SK-N-SH (cell line): ENCODE measurements around the gene TCEAL4. TPM values are rescaled to one million over a fixed set of nuclear protein-coding genes. Genes with fewer than 3 reads are reported as not detected.
"Not testable (repeated sequence)": the region's sequence is repeated elsewhere in the genome, so short reads cannot be mapped to it uniquely, and the experiment has no call there.

Source experiments
- CTCF ChIA-PET: fragments of 300-600, 350-600 bp; formaldehyde crosslinking; extraction: SDS; loops from one replicate; lab custom pipeline; 2021; lab: Yijun Ruan, JAX
- POLR2A ChIA-PET: fragments of 350-600 bp; sonication (Branson Sonifier 250); formaldehyde crosslinking; extraction: SDS; loops from one replicate; lab custom pipeline; 2020; ENCODE audit warnings: antibody characterized with exemption, inconsistent platforms; lab: Yijun Ruan, JAX
- DNase-seq: peaks from one replicate; pipeline ENCODE4 v3.0.0; 2012
- H2AFZ ChIP-seq: fragments of 200-600 bp; sonication (generic); 2 replicates; pipeline ENCODE4 v1.8.1; 2016; ENCODE audit warnings: antibody characterized with exemption, mild to moderate bottlenecking, low read depth
- H3F3A ChIP-seq: fragments of 200-600 bp; sonication (generic); replicated peaks from 2 replicates; pipeline ENCODE3; 2016; ENCODE audit warnings: antibody characterized with exemption, mild to moderate bottlenecking; ENCODE audit not compliant: insufficient read depth
- H3K27ac ChIP-seq, 2 experiments: fragments of 200-500 bp in 1 of 2; fragments of 200-600 bp in 1 of 2; sonication (Bioruptor generic) in 1 of 2; sonication (generic), shearing (Covaris generic) in 1 of 2; 2 replicates each; pipeline versions ENCODE4 v1.5.1 to v1.6.1; 2014 to 2016; ENCODE audit warnings: low read depth in 2 of 2, inconsistent platforms in 1 of 2, low read length in 1 of 2, mild to moderate bottlenecking in 1 of 2, mixed read lengths in 1 of 2
- H3K27me3 ChIP-seq: fragments of 200-600 bp; sonication (generic), shearing (Covaris generic); 2 replicates; pipeline ENCODE4 v1.6.1; 2016; ENCODE audit warnings: mixed run types; ENCODE audit not compliant: insufficient read depth
- H3K36me3 ChIP-seq, 2 experiments: fragments of 200-500 bp in 1 of 2; fragments of 200-600 bp in 1 of 2; sonication (Bioruptor generic) in 1 of 2; sonication (generic) in 1 of 2; replicated peaks in 1 of 2; 2 replicates each; pipeline versions ENCODE3 to v1.5.1; 2014 to 2016; ENCODE audit warnings: low read length in 1 of 2, mild to moderate bottlenecking in 1 of 2; ENCODE audit not compliant: insufficient read depth in 2 of 2, control insufficient read depth in 1 of 2
- H3K4me1 ChIP-seq, 2 experiments: fragments of 200-500 bp in 1 of 2; fragments of 200-600 bp in 1 of 2; sonication (Bioruptor generic) in 1 of 2; sonication (generic), shearing (Covaris generic) in 1 of 2; 2 replicates each; pipeline versions ENCODE4 v1.5.1 to v1.6.1; 2014 to 2016; ENCODE audit warnings: low read depth in 1 of 2, low read length in 1 of 2, mixed run types in 1 of 2; ENCODE audit not compliant: insufficient read depth in 2 of 2, control insufficient read depth in 1 of 2
- H3K4me2 ChIP-seq: fragments of 200-600 bp; sonication (generic), shearing (Covaris generic); 2 replicates; pipeline ENCODE4 v1.6.1; 2017; ENCODE audit warnings: mixed run types
- H3K4me3 ChIP-seq, 2 experiments: fragments of 200-500 bp in 1 of 2; fragments of 200-600 bp in 1 of 2; sonication (Bioruptor generic) in 1 of 2; sonication (generic), shearing (Covaris generic) in 1 of 2; 2 replicates each; pipeline versions ENCODE4 v1.5.1 to v1.8.1; 2014 to 2016; ENCODE audit warnings: low read depth in 2 of 2, inconsistent platforms in 1 of 2, low read length in 1 of 2, mild to moderate bottlenecking in 1 of 2, mixed read lengths in 1 of 2, moderate library complexity in 1 of 2
- H3K79me2 ChIP-seq: fragments of 200-600 bp; sonication (generic); 2 replicates; pipeline ENCODE4 v1.8.1; 2017; ENCODE audit warnings: mild to moderate bottlenecking; ENCODE audit not compliant: insufficient read depth
- H3K9ac ChIP-seq: fragments of 200-600 bp; sonication (generic); 2 replicates; pipeline ENCODE4 v1.6.1; 2017; ENCODE audit warnings: mixed run types
- H3K9me2 ChIP-seq: fragments of 200-600 bp; sonication (generic); 2 replicates; pipeline ENCODE4 v1.6.1; 2017; ENCODE audit warnings: mixed run types
- H3K9me3 ChIP-seq: fragments of 200-600 bp; sonication (generic); 2 replicates; pipeline ENCODE4 v1.6.1; 2017; ENCODE audit warnings: mixed run types, mild to moderate bottlenecking, moderate library complexity
- H4K20me1 ChIP-seq: fragments of 200-600 bp; sonication (generic); 2 replicates; pipeline ENCODE4 v1.6.1; 2017; ENCODE audit warnings: mild to moderate bottlenecking, mixed run types; ENCODE audit not compliant: insufficient read depth
- CHD2 ChIP-seq: fragments of 150-350 bp; IDR thresholded peaks from 2 replicates; pipeline ENCODE4 v1.6.1; 2018; ENCODE audit warnings: low read length; ENCODE audit not compliant: partially characterized antibody
- EP300 ChIP-seq, 2 experiments: IDR thresholded peaks; 2 replicates each; pipeline versions ENCODE4 v1.4.0 to v1.6.1; 2012; ENCODE audit warnings: borderline replicate concordance in 1 of 2, low read depth in 1 of 2, low read length in 1 of 2
- FOXM1 ChIP-seq: IDR thresholded peaks from 2 replicates; pipeline ENCODE4 v1.4.0; 2012; ENCODE audit warnings: low read depth, mild to moderate bottlenecking
- GATA2 ChIP-seq: sonication (generic); formaldehyde crosslinking; IDR thresholded peaks from 2 replicates; pipeline ENCODE4 v1.5.0; 2020; ENCODE audit warnings: mild to moderate bottlenecking, missing genetic modification reagents
- MXI1 ChIP-seq: IDR thresholded peaks from 2 replicates; pipeline ENCODE4 v1.6.1; 2012; ENCODE audit warnings: mild to moderate bottlenecking, low read depth, low read length, improper control_type of control experiment
- POLR2AphosphoS5 ChIP-seq: IDR thresholded peaks from 2 replicates; pipeline ENCODE4 v1.6.1; 2012; ENCODE audit warnings: low read depth, low read length
- RFX5 ChIP-seq: IDR thresholded peaks from 2 replicates; pipeline ENCODE4 v1.6.1; 2012; ENCODE audit warnings: mild to moderate bottlenecking, improper control_type of control experiment, low read length
- WGBS: methylation state at CpG from one replicate; pipeline ENCODE4 v1.1.6; 2017; ENCODE audit warnings: low lambda C conversion rate; 5-methylcytosine and 5-hydroxymethylcytosine counted together
- polyA plus RNA-seq, 3 experiments: library from polyadenylated mRNA; depleted of rRNA; stranded (reverse); fragments of >200 nt; gene quantifications; 2 replicates each; pipeline ENCODE4 v1.2.3, GENCODE V29; 2012
- TF ChIP-seq, protein P1 (sequence below): IDR thresholded peaks from 2 replicates; pipeline ENCODE4 v1.6.1; 2012; ENCODE audit warnings: mild to moderate bottlenecking, low read depth, low read length, moderate library complexity

Gene TCEAL4
- polyA plus RNA-seq, 1 of the 3 experiments (the other 2 are of a cell fraction): 39.1 TPM

DNA sequence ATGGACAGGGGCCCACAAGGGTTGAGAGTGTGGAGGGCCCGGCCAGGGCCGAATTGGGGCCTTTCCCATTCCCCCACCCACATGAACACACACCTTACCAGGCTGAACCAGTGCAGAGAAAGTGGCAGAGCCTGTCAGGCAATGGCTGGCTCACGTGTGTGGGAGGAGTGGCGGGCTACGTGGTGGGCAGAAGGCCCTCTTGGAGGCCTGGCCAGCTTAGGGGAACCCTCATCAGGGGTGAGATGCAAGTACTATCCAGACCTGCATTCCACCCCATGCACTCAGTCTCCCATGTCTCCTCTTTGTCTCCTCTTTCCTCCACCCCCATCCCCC is 965 bp downstream of the TCEAL4 start:
- ChIA-PET CTCF (no interaction called here), POLR2A (no interaction called here)
- DNase-seq: peak; percentile 6
- Histone ChIP-seq H3F3A (no peaks in the 10 kb centered on the region), H3K27ac (peak overlapping the region; percentile 58 to 77), H3K9ac (peak overlapping the region; percentile 73; the same call in 1 of the 2 replicates), H3K9me2 (no peaks in the 10 kb centered on the region), H3K36me3 (peaks cover 3 to 9% of the 10 kb centered on the region in 2 experiments), H2AFZ (no peak overlapping the region), H4K20me1 (no peaks in the 10 kb centered on the region), H3K9me3 (no peaks in the 10 kb centered on the region), H3K4me3 (peak overlapping the region; percentile 62 to 63), H3K27me3 (no peaks in the 10 kb centered on the region), H3K4me1 (peaks cover 0 to 2% of the 10 kb centered on the region in 2 experiments; a peak in 1 of 4 replicates), H3K4me2 (peak overlapping the region; percentile 75), H3K79me2 (peaks cover 7% of the 10 kb centered on the region; the same call in 1 of the 2 replicates)
- TF ChIP-seq FOXM1: no peak
- TF ChIP-seq RFX5: no peak
- no peak for TF ChIP-seq POLR2AphosphoS5
- TF ChIP-seq MXI1: peak; percentile 50; the same call in 1 of the 2 replicates
- TF ChIP-seq, protein P1, sequence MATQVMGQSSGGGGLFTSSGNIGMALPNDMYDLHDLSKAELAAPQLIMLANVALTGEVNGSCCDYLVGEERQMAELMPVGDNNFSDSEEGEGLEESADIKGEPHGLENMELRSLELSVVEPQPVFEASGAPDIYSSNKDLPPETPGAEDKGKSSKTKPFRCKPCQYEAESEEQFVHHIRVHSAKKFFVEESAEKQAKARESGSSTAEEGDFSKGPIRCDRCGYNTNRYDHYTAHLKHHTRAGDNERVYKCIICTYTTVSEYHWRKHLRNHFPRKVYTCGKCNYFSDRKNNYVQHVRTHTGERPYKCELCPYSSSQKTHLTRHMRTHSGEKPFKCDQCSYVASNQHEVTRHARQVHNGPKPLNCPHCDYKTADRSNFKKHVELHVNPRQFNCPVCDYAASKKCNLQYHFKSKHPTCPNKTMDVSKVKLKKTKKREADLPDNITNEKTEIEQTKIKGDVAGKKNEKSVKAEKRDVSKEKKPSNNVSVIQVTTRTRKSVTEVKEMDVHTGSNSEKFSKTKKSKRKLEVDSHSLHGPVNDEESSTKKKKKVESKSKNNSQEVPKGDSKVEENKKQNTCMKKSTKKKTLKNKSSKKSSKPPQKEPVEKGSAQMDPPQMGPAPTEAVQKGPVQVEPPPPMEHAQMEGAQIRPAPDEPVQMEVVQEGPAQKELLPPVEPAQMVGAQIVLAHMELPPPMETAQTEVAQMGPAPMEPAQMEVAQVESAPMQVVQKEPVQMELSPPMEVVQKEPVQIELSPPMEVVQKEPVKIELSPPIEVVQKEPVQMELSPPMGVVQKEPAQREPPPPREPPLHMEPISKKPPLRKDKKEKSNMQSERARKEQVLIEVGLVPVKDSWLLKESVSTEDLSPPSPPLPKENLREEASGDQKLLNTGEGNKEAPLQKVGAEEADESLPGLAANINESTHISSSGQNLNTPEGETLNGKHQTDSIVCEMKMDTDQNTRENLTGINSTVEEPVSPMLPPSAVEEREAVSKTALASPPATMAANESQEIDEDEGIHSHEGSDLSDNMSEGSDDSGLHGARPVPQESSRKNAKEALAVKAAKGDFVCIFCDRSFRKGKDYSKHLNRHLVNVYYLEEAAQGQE: no peak
- 25% methylated on average over 5 of the region's 5 CpGs for WGBS

GRCh38 chrX:103586659-103587058 is 1.3 kb downstream of the TCEAL4 start:
- peak overlapping the region; percentile 62 to 63; a peak in 3 of 4 replicates for H3K4me3 ChIP-seq
- ChIA-PET CTCF (no interaction called here), POLR2A (no interaction called here)
- DNase-seq: no peak
- no peaks in the 10 kb centered on the region for H3K9me3 ChIP-seq
- 40% methylated on average over 4 of the region's 4 CpGs for WGBS
- H3F3A ChIP-seq: no peaks in the 10 kb centered on the region
- H3K27ac ChIP-seq: no peak overlapping the region
- peak overlapping the region; percentile 75 for H3K4me2 ChIP-seq
- no peaks in the 10 kb centered on the region for H3K27me3 ChIP-seq
- peak overlapping the region; percentile 73; the same call in 1 of the 2 replicates for H3K9ac ChIP-seq
- H3K9me2 ChIP-seq: no peaks in the 10 kb centered on the region
- peaks cover 7% of the 10 kb centered on the region; the same call in 1 of the 2 replicates for H3K79me2 ChIP-seq
- H4K20me1 ChIP-seq: no peaks in the 10 kb centered on the region
- H3K36me3 ChIP-seq: peaks cover 4 to 9% of the 10 kb centered on the region in 2 experiments
- no peak overlapping the region for H2AFZ ChIP-seq
- TF ChIP-seq GATA2 (CRISPR knock-in tag) (no peak), EP300 (IDR thresholded peaks at IDR 0.05; ENCODE audit: borderline replicate concordance in 1 of 2, low read depth in 1 of 2, low read length in 1 of 2) (no peak), CHD2 (no peak)
- H3K4me1 ChIP-seq: peaks cover 0 to 2% of the 10 kb centered on the region in 2 experiments; a peak in 1 of 4 replicates

DNA sequence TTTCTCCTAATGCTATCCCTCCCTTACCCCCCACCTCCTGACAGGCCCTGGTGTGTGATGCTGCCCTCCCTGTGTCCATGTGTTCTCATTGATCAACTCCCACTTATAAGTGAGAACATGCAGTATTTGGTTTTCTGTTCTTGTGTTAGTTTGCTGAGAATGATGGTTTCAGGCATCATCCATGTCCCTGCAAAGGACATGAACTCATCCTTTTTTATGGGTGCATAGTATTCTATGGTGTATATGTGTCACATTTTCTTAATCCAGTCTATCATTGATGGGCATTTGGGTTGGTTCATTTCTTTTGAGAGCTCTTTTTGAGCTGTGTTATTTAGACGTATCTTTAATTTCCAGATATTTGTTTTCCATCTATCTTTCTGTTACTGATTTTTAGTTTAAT is 7.0 kb downstream of the TCEAL4 start:
- H3K9ac ChIP-seq, H3K9me3 ChIP-seq, H3K27me3 ChIP-seq, H3K4me2 ChIP-seq, DNase-seq, H3F3A ChIP-seq, H3K4me1 ChIP-seq, H3K27ac ChIP-seq, H2AFZ ChIP-seq, H3K4me3 ChIP-seq, H3K79me2 ChIP-seq, POLR2A ChIA-PET, CTCF ChIA-PET, H3K9me2 ChIP-seq, H4K20me1 ChIP-seq: not testable (repeated sequence)
- WGBS: 39% methylated on average over 1 of the region's 1 CpG
- H3K36me3 ChIP-seq: peaks cover 7 to 14% of the 10 kb centered on the region in 2 experiments

DNA sequence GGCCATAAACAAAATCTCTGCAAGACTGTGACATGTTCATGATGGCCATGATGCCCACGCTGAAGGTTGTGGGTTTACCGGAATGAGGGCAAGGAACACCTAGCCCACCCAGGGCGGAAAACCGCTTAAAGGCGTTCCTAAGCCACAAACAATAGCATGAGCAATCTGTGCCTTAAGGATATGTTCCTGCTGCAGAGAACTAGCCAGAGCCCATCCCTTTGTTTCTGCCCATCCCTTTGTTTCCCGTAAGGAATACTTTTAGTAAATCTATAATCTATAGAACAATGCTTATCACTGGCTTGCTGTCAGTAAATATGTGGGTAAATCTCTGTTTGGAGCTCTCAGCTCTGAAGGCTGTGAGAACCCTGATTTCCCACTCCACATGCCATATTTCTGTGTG is 9.9 kb downstream of the TCEAL4 start:
- H3F3A ChIP-seq, CTCF ChIA-PET: not testable (repeated sequence)
- 59% methylated on average over 6 of the region's 6 CpGs for WGBS

More for the DNA sequence above, 9.9 kb downstream of the TCEAL4 start:
- H3K9me2 ChIP-seq, POLR2A ChIA-PET, H3K79me2 ChIP-seq, H3K4me1 ChIP-seq, H3K9me3 ChIP-seq, H2AFZ ChIP-seq, H4K20me1 ChIP-seq, H3K9ac ChIP-seq, DNase-seq, H3K4me2 ChIP-seq, H3K27me3 ChIP-seq, H3K27ac ChIP-seq, H3K4me3 ChIP-seq: not testable (repeated sequence)
- H3K36me3 ChIP-seq: peaks cover 0 to 14% of the 10 kb centered on the region in 2 experiments
